HAP-1 (cell line): ENCODE measurements around the gene FGB.
"Not testable (repeated sequence)": the region's sequence is repeated elsewhere in the genome, so short reads cannot be mapped to it uniquely, and the experiment has no call there.

ENCODE experiments used
- DNase-seq, 2 experiments: peaks; one replicate each; pipeline ENCODE4 v3.0.0-alpha.2; 2016 to 2020; ENCODE audit warnings: low spot score in 2 of 2
- H3K27me3 ChIP-seq: fragments of 250-450 bp; sonication (Bioruptor Pico); 2 replicates; pipeline ENCODE4 v1.5.1; 2020; ENCODE audit warnings: low read depth, mild to moderate bottlenecking, moderate library complexity
- H3K36me3 ChIP-seq: fragments of 250-450 bp; sonication (Bioruptor Pico); replicated peaks from 2 replicates; pipeline ENCODE4 v1.5.1; 2020; ENCODE audit warnings: mild to moderate bottlenecking
- H3K4me1 ChIP-seq: fragments of 250-450 bp; sonication (Bioruptor Pico); 2 replicates; pipeline ENCODE4 v1.5.1; 2020; ENCODE audit warnings: mild to moderate bottlenecking
- H3K4me3 ChIP-seq: fragments of 250-450 bp; sonication (Bioruptor Pico); 2 replicates; pipeline ENCODE4 v1.5.1; 2020; ENCODE audit warnings: mild to moderate bottlenecking, moderate library complexity
- H3K9me3 ChIP-seq: fragments of 250-450 bp; sonication (Bioruptor Pico); 2 replicates; pipeline ENCODE4 v1.5.1; 2020; ENCODE audit warnings: mild to moderate bottlenecking, moderate library complexity
- in situ Hi-C: fragments of 300-500 bp; cut with MboI; formaldehyde crosslinking; loops from 3 replicates; pipeline ENCODE4 v1.14.3; 2020; ENCODE audit warnings: low sequenced_read_pairs, inconsistent platforms, mixed read lengths

The FGB gene

DNA sequence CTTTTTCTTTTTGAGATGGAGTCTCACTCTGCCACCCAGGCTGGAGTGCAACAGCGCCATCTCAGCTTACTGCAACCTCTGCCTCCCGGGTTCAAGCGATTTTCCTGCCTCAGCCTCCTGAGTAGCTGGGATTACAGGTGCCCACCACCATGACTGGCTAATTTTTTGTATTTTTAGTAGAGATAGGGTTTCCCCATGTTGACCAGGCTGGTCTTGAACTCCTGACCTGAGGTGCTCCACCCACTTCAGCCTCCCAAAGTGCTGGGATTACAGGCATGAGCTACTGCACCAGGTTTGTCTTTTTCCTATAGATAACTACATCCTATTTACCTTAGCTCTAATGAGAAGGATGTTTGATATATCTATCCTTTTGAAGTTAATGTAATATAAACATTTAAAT, 31.5 kb downstream of the FGB start:
- H3K4me1 ChIP-seq, H3K9me3 ChIP-seq, H3K36me3 ChIP-seq, in situ Hi-C loops, H3K27me3 ChIP-seq, DNase-seq, H3K4me3 ChIP-seq: not testable (repeated sequence)

DNA sequence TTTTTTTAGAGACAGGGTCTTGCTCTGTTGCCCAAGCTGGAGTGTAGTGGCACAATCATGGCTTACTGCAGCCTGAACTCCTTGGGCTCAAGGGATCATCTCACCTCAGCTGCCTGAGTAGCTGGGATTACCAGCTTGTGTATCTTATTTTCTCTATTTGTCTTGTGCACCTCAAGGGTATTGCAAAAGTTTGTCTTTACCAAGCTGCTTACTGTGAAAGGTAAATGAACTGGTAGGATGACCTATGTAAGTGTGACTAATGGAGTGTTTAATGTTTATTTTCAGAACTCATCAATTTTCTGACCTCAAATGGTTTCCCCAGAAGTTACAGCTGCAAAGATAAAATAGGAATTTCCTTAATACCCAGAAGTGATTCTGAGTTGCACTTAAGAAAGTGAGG, 33.0 kb downstream of the FGB start:
- Histone ChIP-seq H3K4me1 (no peaks in the 10 kb centered on the region), H3K4me3 (no peak overlapping the region), H3K9me3 (no peaks in the 10 kb centered on the region), H3K36me3 (no peaks in the 10 kb centered on the region), H3K27me3 (no peaks in the 10 kb centered on the region; the same call in 1 of the 2 replicates)
- DNase-seq, result no peak
- in situ Hi-C loops, result no loop called here

DNA sequence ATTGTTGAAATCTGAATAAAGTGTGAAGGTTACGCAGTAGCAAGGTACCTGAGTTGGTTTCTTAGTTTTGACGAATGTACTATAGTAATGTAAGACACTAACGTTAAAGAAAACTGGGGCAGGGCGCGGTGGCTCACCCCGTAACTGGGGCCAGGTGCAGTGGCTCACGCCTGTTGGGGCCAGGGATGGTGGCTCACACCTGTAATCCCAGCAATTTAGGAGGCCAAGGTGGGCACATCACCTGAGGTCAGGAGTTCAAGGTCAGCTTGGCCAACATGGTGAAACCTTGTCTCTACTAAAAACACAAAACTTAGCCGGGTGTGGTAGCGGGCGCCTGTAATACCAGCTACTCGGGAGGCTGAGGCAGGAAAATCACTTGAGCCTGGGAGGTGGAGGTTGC, 34.5 kb downstream of the FGB start:
- H3K36me3 ChIP-seq, DNase-seq, H3K27me3 ChIP-seq, in situ Hi-C loops, H3K4me1 ChIP-seq, H3K4me3 ChIP-seq, H3K9me3 ChIP-seq: not testable (repeated sequence)

DNA sequence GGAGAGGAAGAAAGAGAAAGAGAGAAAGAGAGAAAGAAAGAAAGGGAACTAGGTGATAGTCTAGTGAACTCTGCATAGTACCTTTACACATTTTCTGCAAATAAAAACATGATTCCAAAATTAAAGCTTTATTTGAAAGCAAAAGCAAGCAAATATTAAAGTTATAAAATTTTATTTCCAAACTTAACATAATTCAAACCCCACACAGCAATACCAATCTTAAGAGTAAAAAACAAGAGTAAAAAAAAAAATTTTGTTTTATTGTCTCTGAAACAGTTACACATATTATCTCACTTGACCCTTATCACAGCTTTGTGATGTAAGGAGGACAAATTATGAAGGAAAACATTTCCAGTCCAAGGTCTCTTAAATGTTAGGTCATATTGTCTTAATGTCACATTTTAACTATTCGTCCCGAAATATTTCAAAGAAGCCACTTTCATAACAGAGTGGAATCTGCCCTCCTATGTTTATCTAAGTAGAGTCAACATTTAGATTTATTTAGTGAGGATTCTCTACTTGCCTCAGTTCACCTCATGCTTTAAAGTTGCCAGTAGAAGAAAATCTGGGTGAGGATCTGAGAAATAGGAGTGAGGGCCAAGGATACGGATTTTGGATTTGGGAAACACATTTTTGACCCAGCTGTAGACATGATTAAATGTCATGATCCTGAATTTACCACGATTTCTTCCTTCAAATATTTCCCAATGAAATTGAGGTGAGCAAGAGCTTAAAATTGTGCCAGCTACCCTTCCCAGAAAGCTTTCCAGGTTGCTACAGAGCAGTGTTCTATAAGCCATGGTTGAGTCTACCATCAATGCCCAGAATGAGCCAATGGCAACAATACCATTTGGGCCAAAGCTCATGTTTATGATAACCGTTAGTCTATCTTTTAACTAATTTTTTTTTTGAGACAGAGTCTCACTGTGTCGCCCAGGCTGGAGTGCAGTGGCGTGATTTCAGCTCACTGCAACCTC, 35.3 kb downstream of the FGB start:
- H3K9me3 ChIP-seq, result no peaks in the 10 kb centered on the region
- no peaks in the 10 kb centered on the region for H3K36me3 ChIP-seq
- DNase-seq, result no peak
- H3K4me3 ChIP-seq, result no peak overlapping the region
- in situ Hi-C loops, result no loop called here
- H3K4me1 ChIP-seq, result no peaks in the 10 kb centered on the region
- H3K27me3 ChIP-seq, result no peaks in the 10 kb centered on the region; the same call in 1 of the 2 replicates

DNA sequence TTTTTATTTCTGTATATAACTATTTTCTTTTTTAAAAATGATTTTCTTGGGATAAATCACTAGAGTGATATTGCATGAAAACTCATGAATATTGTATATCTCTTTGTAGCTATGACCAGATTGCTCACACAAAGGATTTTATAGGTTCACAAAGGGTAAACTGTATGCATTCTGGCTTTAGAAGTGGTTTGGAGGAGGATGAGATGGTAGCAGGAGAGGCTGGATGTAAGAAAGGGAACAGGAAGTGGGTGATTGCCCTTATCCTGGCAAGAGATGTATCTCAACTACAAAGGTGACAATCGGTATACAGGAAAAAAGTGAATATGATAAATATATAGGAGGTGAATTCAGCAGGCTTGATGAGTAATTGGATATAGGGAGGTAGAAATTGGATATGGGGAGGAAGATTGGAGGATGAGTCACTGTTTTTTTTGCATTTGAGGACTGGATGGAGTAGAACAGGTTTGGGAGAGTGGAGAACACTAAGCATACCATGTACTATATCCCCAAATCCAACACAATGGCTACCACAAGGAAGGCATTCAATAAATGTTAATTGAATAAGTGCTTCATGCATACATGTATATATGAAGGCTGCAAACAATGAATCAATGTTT, 39.7 kb downstream of the FGB start:
- Histone ChIP-seq H3K36me3 (no peaks in the 10 kb centered on the region), H3K4me3 (no peak overlapping the region), H3K9me3 (no peaks in the 10 kb centered on the region), H3K27me3 (no peaks in the 10 kb centered on the region; the same call in 1 of the 2 replicates), H3K4me1 (no peaks in the 10 kb centered on the region)
- in situ Hi-C loops, result no loop called here
- DNase-seq, result no peak

DNA sequence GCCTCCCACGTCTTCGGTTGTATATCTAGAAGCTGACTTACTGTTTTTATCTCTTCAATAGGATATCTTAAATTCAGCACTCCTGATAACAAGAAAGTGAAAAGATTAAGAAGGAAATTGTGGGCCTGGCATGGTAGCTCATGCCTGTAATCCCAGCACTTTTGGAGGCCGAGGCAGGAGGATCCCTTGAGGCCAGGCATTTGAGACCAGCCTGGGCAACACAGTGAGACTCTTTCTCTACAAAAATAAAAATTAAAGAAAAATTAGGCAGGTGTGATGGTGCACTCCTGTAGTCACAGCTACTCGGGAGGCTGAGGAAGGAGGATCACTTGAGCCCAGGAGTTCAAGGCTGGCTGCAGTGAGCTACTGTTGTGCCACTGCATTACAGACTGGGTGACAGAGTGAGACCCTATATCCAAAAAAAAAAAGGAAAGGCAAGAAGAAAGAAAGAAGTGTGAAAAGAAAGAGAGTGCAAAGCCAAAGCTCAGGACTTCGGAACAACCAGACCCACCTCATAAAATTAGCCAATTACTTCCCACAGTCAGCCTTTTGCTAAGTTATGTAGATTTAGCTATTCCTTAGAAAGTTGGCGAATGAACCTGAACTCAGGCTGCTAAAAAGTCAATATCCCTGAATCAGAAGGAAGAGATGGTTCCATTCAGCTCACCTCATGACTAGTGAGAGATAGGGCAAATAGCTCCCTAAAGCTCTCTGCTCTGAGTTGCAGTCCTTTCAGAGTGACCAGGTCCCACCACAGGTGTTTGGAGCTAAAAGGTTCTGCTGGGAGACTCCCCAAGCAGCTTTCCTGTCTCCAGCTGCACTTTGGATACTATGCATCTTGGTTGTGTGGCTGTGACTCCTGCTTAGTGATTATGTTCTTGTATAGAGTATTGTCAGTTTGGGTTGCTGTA, 40.5 kb downstream of the FGB start:
- no peaks in the 10 kb centered on the region for H3K4me1 ChIP-seq
- H3K36me3 ChIP-seq, result no peaks in the 10 kb centered on the region
- H3K4me3 ChIP-seq, result no peak overlapping the region
- in situ Hi-C loops, result no loop called here
- no peaks in the 10 kb centered on the region; the same call in 1 of the 2 replicates for H3K27me3 ChIP-seq
- no peak for DNase-seq
- H3K9me3 ChIP-seq, result no peaks in the 10 kb centered on the region

DNA sequence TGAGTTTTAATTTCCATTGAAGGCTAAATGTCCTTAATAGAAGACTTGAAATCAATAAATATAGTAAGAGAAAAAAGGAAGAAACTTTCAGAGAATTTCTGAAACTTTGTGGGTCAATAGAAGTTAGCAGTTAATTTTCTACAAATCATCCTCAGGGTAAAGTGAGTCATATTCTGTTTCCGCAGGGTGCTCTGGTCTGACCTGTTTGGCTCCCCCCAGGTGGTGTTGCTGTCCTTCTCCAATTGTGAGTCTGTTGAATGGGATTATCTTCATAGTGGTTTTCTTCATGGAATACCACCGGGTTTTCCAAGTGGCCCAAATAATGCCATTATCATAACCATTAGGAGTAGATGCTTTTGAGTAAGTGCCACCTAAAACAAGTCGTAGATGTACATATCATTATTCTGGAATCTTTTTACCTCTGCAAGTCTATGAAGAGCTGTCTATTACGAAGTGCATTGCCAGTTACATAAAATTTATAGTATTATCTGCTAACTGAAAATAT, 41.9 kb downstream of the FGB start:
- in situ Hi-C loops, result no loop called here
- Histone ChIP-seq H3K9me3 (no peaks in the 10 kb centered on the region), H3K4me1 (no peaks in the 10 kb centered on the region), H3K27me3 (no peaks in the 10 kb centered on the region; the same call in 1 of the 2 replicates), H3K36me3 (no peaks in the 10 kb centered on the region), H3K4me3 (no peak overlapping the region)
- no peak for DNase-seq

DNA sequence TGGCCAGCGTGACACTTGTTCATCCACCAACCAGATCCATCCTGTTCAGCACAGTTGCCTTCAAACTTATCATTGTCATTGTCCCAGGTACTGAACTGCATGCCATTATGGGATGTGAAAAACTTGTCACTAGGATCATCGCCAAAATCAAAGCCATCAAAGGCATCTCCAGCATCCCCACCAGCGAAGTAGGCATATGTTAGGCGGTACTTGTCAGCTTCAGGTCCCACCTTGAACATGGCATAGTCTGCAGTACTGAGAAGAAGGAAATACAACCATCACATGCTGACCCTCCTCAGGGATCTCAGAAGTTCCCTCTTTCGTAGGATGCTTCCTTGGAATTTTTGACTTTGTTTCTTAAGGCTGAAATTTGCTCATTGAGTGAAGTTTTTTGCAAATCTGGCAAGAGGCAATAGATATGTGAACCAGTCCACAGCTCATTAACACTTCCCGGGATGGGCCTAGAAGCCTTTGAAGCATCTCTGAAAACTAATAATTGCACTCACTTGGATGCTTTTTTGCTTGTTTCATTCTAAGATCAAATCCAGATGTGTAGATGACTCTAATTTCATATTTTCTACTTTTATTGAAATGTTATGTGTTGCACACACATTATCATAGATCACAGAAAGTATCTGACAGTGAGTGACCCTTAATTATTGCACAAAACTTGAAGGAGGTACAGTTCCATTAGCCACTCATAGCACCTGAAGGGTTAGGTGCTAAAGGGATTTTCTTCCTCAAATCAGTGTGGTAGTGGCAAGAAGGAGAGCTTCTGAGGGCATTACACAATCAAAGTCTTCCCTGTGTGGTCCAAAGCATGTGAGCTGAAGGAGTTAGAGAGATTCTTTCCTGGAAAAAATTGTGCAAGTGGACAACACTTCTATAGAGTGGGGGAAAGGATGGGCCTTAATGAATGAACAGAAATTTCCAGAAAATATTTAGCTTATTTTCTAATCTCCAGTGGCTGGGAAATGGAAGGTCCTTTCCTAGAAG, 44.2 kb downstream of the FGB start:
- Histone ChIP-seq H3K36me3 (no peaks in the 10 kb centered on the region), H3K9me3 (no peaks in the 10 kb centered on the region), H3K4me1 (no peaks in the 10 kb centered on the region), H3K4me3 (no peak overlapping the region), H3K27me3 (no peaks in the 10 kb centered on the region)
- in situ Hi-C loops, result no loop called here
- DNase-seq, result no peak

DNA sequence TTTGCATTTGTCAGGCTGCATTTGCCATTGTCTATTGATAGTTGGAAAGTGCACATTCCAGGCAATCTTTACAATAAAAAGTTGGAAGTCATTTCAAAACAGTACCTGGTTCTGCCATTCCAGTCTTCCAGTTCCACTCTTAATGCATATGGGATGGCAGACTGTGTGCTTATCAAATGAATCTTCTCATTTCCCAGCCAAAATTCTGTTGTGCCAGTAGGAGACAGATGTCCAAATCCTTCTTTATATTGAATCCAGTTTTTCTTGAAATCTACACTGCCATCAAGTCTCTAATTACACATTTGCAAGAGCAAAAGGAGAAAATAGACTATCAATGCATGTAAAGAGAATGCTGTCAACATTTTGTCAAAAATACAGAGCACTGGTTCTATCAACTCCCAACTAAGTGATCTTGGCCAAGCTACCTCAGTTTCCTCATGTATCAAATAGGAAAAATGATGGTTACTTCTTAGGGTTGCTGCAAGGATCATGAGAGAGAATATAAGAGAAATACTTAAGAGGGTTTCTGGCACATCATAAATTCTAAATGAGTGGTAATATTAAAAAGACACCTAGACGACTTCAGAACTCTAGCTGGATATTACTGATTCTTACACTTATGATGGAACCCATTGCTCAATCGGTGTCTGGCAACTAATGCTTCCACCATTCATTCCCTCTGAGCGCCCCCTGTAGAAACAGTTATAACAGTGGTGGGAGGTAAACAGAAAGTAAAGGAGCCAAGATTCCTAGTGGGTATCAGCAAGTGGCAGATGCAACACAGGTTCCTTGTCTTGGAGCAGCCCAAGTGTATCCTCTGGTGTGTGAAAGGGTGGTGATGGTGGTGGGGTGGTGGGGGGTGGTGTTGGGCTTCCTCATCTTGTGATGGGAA, 45.8 kb downstream of the FGB start:
- H3K36me3 ChIP-seq, result no peaks in the 10 kb centered on the region
- no peaks in the 10 kb centered on the region for H3K27me3 ChIP-seq
- no peak overlapping the region for H3K4me3 ChIP-seq
- H3K4me1 ChIP-seq, result no peaks in the 10 kb centered on the region
- DNase-seq, result no peak
- in situ Hi-C loops, result no loop called here
- no peaks in the 10 kb centered on the region for H3K9me3 ChIP-seq

DNA sequence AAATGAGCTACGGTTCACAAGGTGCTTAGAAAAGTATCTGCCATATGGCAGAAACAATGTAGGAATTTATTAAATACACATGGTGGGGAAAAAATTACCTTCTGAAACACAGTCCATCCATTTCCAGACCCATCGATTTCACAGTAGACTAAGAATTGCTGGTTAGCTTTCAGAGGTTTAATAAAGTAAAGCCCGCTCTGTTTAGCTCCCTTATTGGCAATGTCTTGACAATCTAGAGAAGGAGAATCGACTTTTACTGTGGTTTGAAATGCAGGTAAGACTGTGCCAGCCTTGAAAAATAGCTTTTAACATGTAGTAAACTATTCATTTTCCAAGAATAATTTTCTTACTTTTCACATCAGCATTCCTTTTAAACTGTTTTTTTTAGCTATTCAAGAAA, 46.7 kb downstream of the FGB start:
- Histone ChIP-seq H3K4me1 (no peaks in the 10 kb centered on the region), H3K27me3 (0 out of 2 replicates have a peak, but pooled peaks cover under 1% of the 10 kb centered on the region), H3K4me3 (no peak overlapping the region), H3K9me3 (no peaks in the 10 kb centered on the region), H3K36me3 (no peaks in the 10 kb centered on the region)
- in situ Hi-C loops, result no loop called here
- DNase-seq, result no peak

DNA sequence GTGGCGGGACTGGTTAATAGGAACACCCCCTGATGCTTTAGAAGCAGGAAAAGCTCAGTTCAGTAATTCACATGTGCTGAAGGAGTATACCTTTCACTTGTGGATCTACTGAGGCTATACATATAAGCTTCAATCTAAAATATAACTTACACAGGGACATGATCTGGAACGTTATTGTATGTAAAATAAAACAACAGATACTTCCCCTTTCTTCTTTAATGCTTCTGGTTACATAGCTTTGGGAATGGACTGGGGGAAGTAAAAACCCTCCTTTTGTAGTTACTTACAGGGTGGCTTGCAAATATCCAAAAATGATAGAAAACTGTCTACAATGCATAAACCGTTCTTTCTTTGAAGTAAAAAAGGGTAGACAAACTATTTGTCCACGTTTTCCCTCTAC, 47.8 kb downstream of the FGB start:
- no peaks in the 10 kb centered on the region for H3K9me3 ChIP-seq
- no peak for DNase-seq
- no peaks in the 10 kb centered on the region for H3K4me1 ChIP-seq
- H3K27me3 ChIP-seq, result 0 out of 2 replicates have a peak, but pooled peaks cover 3% of the 10 kb centered on the region
- no peak overlapping the region for H3K4me3 ChIP-seq
- no peaks in the 10 kb centered on the region for H3K36me3 ChIP-seq
- in situ Hi-C loops, result no loop called here

DNA sequence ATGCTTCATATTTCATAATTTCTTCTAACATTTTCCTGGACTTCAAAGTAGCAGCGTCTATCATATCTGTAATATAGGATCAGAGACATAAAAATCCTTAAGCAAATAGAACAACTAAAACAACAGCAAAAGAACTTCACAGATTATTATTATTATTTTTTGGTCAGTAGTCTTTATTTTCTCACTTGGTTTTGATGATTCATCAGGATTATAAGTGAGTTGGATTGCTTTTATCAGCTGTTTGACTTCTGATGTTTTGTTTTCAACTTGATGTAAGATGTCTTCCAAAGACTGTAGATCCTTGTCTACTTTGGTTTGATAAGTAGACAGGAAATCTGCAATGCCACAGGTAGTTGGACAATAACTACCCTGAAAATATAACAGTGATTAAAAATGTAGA, 49.0 kb downstream of the FGB start:
- no peaks in the 10 kb centered on the region for H3K36me3 ChIP-seq
- DNase-seq, result no peak
- no peaks in the 10 kb centered on the region for H3K4me1 ChIP-seq
- 0 out of 2 replicates have a peak, but pooled peaks cover 3% of the 10 kb centered on the region for H3K27me3 ChIP-seq
- no peaks in the 10 kb centered on the region for H3K9me3 ChIP-seq
- in situ Hi-C loops, result no loop called here
- no peak overlapping the region for H3K4me3 ChIP-seq
